Mesodermal cell (in vitro differentiated cells): ENCODE results near the gene TICRR.

Experiments
- H3K27ac ChIP-seq: 2 replicates; pipeline ENCODE4 v1.7.0; 2013; ENCODE audit warnings: mild to moderate bottlenecking, low read depth, low read length, moderate library complexity; ENCODE audit not compliant: severe bottlenecking
- H3K36me3 ChIP-seq: 2 replicates; pipeline ENCODE4 v1.7.1; 2013; ENCODE audit warnings: mild to moderate bottlenecking, low read length, moderate library complexity; ENCODE audit not compliant: control insufficient read depth, insufficient read depth
- H3K4me1 ChIP-seq: one replicate; pipeline ENCODE4 v1.7.1; 2013; ENCODE audit warnings: mild to moderate bottlenecking, low read length; ENCODE audit not compliant: insufficient read depth, control insufficient read depth, poor library complexity, severe bottlenecking
- H3K4me3 ChIP-seq: 2 replicates; pipeline ENCODE4 v1.7.0; 2013; ENCODE audit warnings: low read length, control low read depth, mild to moderate bottlenecking; ENCODE audit not compliant: insufficient read depth, poor library complexity, severe bottlenecking; ENCODE audit errors: extremely low read depth
- H3K9me3 ChIP-seq: 2 replicates; pipeline ENCODE4 v1.7.1; 2013; ENCODE audit warnings: mild to moderate bottlenecking, low read length, moderate library complexity; ENCODE audit not compliant: control insufficient read depth
- WGBS, 2 experiments: methylation state at CpG; one replicate each; pipeline ENCODE4 v1.1.5; 2013; ENCODE audit warnings: missing lambda C conversion rate in 2 of 2; ENCODE audit not compliant: insufficient coverage in 2 of 2; 5-methylcytosine and 5-hydroxymethylcytosine counted together

TICRR gene

DNA sequence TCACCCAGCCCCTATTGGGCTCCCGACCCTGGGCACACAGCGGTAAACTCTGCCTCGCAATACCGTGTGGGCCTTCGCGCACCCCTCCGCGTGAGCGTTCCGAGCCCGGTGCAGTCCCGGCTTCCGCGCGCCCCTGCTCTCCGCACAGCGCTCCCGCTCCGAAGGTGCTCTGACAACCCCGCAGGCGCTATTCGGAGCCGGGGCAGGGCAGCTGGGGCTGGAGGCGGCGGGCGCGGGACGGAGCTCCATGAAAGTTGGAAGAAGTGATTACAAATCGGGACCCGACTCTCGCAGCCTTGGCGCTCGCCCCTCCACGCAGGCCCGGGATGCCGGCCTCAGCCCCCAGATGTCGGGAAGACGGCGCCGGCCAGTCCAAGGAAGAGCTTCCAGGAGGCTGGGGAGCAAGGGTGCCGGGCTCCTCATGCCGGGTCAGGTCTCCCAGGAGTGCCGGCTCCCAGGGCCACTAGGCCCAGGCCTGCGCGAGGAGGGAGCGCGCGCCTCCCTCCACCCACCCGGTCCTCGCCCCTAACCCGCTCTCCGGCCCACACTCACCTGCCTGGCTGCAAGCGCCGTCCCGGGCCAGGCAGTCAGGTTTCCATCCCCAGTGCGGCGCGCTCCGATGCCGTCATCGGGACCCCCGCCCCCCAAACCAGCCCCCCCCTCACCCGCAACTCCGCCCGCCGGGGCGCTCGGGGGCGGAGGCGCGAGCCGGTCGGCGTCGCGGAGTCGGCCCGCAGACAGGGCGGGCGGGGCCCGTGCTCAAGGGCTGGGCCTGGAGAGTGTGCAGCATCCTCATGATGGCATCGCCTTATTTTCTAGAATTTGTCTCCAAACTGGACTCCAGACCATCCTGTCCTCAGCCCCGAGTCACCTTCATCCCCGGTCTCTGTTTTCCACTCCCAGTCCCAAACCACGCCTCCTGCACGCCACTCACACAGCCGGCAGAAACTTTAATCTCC is 79.9 kb downstream of the TICRR start, which contains the start of gene KIF7:
TSS of gene KIF7 (minus strand) at position 621 of the 959 bp plus-strand sequence. CDS start 2,537 bp downstream, outside the sequence.
- H3K4me3 ChIP-seq, result peak within 1 kb of the TSS; percentile 76
- no peak within 1 kb of the TSS for H3K27ac ChIP-seq
- H3K36me3 ChIP-seq, result peaks cover 15% of the 10 kb centered on the region
- 2% methylated on average over 55 to 67 of the region's 87 CpGs for WGBS, 2 experiments
- H3K9me3 ChIP-seq, result no peaks in the 10 kb centered on the region
- peaks cover 5% of the 10 kb centered on the region for H3K4me1 ChIP-seq

DNA sequence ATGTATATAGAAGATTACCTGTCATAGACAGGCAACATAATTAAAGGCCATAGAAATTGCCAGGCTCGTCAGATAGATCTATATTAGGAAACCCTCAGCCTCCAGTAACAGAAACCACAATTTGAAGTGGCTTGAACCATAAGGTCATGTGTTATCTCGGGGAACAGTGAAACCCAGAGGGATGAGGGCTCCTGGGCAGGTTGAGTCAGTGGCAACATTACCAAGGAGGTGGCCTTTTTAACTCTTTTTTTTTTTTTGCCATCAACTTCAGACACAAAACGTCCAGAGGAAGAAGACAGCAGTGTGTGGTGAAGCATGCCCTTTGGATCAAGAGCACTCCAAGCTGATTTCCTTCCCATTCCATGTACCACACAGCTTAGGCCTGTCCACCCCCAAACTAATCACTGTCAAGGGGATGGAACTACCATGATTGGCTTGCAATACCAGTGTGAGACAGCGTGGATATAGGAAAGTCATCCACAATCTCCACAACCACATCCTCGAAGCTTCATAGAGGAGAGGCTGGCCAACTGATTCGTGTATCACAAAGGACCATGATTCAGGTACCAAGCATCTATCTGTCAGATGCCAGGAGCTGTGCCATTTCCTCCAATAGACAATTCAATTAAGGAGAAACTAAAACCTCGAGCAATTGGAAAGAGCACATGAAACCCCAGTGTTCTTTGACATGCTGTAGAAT is 81.0 kb downstream of the TICRR start:
- Histone ChIP-seq H3K4me3 (no peak overlapping the region), H3K9me3 (no peaks in the 10 kb centered on the region), H3K27ac (no peak overlapping the region), H3K4me1 (peaks cover 5% of the 10 kb centered on the region), H3K36me3 (peaks cover 9% of the 10 kb centered on the region)
- 85 to 92% methylated on average over 3 to 6 of the region's 7 CpGs for WGBS, 2 experiments

GRCh38 chr15:89657686-89658200 is 82.5 kb downstream of the TICRR start:
- no peak overlapping the region for H3K4me3 ChIP-seq
- WGBS, 2 experiments, result 92 to 95% methylated on average over 3 to 5 of the region's 5 CpGs
- H3K27ac ChIP-seq, result no peak overlapping the region
- peaks cover 9% of the 10 kb centered on the region for H3K4me1 ChIP-seq
- H3K9me3 ChIP-seq, result no peaks in the 10 kb centered on the region
- no peaks in the 10 kb centered on the region for H3K36me3 ChIP-seq

DNA sequence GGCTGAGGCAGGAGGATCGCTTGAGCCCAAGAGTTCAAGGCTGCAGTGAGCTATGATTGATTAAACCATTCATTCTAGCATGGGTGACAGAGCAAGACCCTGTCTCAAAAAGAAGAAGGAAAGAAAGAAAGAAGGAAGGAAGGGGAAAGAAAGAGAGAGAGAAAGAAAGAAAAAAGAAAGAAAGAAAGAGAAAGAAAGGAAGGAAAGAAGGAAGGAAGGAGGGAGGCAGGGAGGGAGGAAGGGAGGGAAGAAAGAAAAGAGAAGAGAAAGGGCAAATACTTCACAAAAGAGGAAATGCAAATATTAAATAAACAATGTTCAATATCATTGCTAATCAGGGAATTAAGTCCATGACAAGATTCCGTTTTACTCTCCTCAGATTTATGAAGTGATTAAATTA is 84.0 kb downstream of the TICRR start:
- no peak overlapping the region for H3K4me3 ChIP-seq
- 86 to 100% methylated on average over 1 of the region's 2 CpGs for WGBS, 2 experiments
- H3K36me3 ChIP-seq, result no peaks in the 10 kb centered on the region
- peaks cover 14% of the 10 kb centered on the region for H3K4me1 ChIP-seq
- no peaks in the 10 kb centered on the region for H3K9me3 ChIP-seq
- no peak overlapping the region for H3K27ac ChIP-seq

DNA sequence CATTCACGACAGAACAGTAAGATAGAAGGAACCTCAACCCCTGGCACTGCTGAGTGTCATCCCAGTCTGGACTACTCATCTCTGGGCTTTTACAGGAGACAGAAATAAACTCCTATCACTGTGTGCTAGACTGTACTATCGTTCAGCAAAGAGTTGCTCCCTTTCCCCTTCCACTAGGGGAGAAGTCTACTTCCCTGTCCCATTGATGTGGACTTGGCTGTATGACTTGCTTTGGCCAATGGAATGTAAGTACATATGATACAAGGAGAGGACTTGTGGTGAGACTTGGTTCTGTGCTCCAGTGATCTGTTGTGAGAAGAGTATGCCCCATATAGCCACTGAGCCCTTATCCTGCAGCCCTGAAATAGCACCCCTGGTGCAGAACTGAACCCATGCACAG is 85.3 kb downstream of the TICRR start:
- H3K36me3 ChIP-seq, result no peaks in the 10 kb centered on the region
- H3K9me3 ChIP-seq, result no peaks in the 10 kb centered on the region
- H3K4me3 ChIP-seq, result no peak overlapping the region
- no peak overlapping the region for H3K27ac ChIP-seq
- H3K4me1 ChIP-seq, result peaks cover 17% of the 10 kb centered on the region
- 71% methylated on average over 1 of the region's 2 CpGs; no CpG with 5 or more reads in 1 of the 2 experiments for WGBS, 2 experiments

DNA sequence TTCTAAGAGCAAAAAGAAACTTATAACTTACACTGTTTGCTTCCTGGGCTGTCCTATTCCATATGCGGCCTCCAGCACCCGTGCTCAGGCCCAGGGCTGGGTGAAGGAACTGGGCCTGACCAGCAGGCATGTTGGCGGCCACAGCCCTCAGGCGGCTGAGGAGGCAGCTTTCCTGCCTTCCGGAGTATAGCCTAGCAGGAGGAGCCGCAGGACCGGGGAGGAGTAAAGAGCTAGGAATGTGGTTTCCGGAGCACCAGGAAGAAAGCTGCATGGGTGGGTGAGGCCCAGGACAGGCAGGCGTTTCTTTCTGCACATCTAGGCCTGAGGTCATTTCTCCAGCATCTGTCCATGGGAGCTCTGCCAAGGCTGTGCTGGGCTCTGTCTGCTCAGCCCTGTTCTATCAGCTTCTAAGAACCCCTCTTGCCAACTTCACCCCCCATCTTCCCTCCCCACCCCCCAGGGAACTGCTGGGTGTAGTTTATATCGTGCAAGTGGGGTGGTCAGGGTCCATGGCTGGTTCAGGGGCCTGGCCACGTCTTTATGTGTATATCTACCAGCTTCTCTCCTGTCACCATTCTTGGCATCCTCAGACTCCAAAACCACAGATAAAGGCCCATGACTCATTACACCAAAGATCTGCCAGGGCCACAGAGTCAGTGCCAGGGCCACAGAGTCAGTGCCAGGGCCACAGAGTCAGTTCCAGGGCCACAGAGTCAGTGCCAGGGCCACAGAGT is 87.8 kb downstream of the TICRR start:
- 68 to 75% methylated on average over 10 of the region's 11 CpGs for WGBS, 2 experiments
- Histone ChIP-seq H3K9me3 (no peaks in the 10 kb centered on the region), H3K4me1 (peaks cover 18% of the 10 kb centered on the region), H3K36me3 (no peaks in the 10 kb centered on the region), H3K27ac (no peak overlapping the region), H3K4me3 (no peak overlapping the region)

GRCh38 chr15:89664441-89665350 is 89.4 kb downstream of the TICRR start:
- H3K9me3 ChIP-seq, result no peaks in the 10 kb centered on the region
- H3K36me3 ChIP-seq, result no peaks in the 10 kb centered on the region
- 72 to 82% methylated on average over 6 to 7 of the region's 13 CpGs for WGBS, 2 experiments
- H3K4me1 ChIP-seq, result peaks cover 18% of the 10 kb centered on the region
- H3K4me3 ChIP-seq, result peak overlapping the region; percentile 19
- H3K27ac ChIP-seq, result no peak overlapping the region

- WGBS, 2 experiments, result 8 to 9% methylated on average over 49 to 55 of the region's 72 CpGs
- H3K36me3 ChIP-seq, result no peaks in the 10 kb centered on the region
- H3K9me3 ChIP-seq, result no peaks in the 10 kb centered on the region
- H3K4me1 ChIP-seq, result peaks cover 18% of the 10 kb centered on the region
- H3K4me3 ChIP-seq, result peak overlapping the region; percentile 19
- no peak overlapping the region for H3K27ac ChIP-seq
Measured at GRCh38 chr15:89665449-89666181, 90.3 kb downstream of the TICRR start.

DNA sequence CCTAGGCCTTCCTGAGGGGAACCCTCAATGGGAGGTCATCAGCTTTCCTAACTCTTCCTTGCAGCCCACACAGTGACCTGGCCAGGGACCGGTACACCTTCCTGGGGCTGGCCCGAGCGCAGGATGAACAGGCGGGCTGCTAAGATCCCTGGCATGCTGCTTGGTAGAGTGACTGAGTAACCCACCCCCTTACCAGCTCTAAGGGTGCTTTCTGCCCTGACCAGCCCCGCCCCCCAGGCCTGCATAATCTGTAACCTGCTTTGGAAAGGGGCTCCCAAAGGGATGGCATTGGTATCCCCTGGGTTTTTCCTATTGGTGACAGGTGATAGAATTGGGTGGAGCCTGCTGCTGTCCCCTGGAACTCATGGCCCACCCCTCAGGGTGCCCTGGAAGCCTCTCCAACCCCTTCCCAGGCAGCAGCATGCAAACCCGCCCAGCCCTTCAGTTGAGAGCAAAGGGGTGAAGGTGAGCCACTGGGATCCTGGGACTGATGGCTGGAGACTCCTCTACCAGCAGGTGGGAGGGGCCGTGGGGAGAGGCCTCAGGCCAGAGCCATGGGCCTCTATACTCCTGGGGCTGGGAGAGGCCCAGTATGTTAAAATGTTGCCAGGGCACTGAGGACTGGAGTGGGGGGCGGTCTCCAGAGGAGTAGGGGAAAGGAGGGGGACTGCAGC is 91.1 kb downstream of the TICRR start:
- peaks cover 18% of the 10 kb centered on the region for H3K4me1 ChIP-seq
- H3K36me3 ChIP-seq, result no peaks in the 10 kb centered on the region
- no peaks in the 10 kb centered on the region for H3K9me3 ChIP-seq
- WGBS, 2 experiments, result 84 to 88% methylated on average over 3 to 6 of the region's 8 CpGs
- H3K27ac ChIP-seq, result no peak overlapping the region
- H3K4me3 ChIP-seq, result peak overlapping the region; percentile 18
